ENCODE measurements around the gene CYS1. TPM values are rescaled to one million over a fixed set of nuclear protein-coding genes. Genes with fewer than 3 reads are reported as not detected.

The CYS1 gene
- polyA plus RNA-seq, 3 donors = not detected

DNA sequence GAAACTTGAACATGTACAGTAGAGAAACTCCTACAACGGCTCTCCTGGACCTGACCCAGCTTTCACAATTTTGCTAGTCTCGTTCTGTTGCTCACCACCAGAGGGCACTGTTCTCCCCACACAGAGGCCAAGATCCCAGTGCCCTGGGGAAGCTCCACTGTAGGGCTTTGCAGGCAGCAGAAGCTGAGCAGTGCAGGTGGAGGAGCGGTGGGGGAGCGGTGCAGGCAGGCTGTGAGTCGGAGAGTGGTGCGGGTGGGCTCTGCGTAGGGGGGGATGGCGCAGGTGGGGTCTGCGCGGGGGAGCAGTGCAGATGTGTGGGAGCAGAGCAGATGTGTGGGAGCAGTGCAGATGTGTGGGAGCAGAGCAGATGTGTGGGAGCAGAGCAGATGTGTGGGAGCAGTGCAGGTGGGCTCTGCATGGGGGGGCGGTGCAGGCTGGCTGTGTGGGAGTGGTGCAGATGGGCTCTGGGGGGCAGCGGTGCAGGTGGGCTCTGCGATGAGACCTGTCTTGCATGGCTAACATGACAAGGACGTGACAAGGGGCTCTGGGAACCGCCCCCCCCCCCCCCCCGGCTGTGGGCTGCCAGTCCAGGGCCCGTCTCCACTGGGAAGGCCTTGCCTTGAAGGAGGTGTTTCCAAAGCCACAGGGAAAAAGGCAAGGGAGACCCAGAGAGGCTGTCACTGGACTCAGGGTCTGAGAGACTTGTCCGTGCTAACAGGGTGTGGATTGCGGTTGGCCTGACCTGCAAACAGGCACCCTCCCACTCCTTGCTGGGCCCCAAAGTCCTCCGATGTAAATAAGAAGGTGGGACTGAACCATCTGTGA lies 7.3 kb downstream of the CYS1 start:
- 46% methylated on average over 17 of the region's 20 CpGs for WGBS (ENCODE audit: insufficient coverage)
- Histone ChIP-seq H3K9ac (ENCODE audit: insufficient read depth, low read length, poor library complexity, severe bottlenecking) (no peak overlapping the region), H3K27ac (ENCODE audit: low read depth in 1 of 2, low read length in 2 of 2) (no peak overlapping the region), H3K27me3 (ENCODE audit: control insufficient read depth in 2 of 2, insufficient read depth in 2 of 2, low read length in 2 of 2) (peaks cover 28 to 52% of the 10 kb centered on the region in 2 donors), H3K36me3 (replicated peaks in 1 of 2; ENCODE audit: control insufficient read depth in 1 of 2, insufficient read depth in 2 of 2, low read length in 2 of 2) (no peaks in the 10 kb centered on the region), H3K9me3 (replicated peaks in 1 of 2; ENCODE audit: control insufficient read depth in 1 of 2, insufficient read depth in 1 of 2, low read length in 2 of 2) (no peaks in the 10 kb centered on the region), H3K4me2 (replicated peaks; ENCODE audit: extremely low read depth, low read length, poor library complexity, severe bottlenecking) (no peak overlapping the region), H4K20me1 (ENCODE audit: insufficient read depth, low read length) (no peaks in the 10 kb centered on the region), H3K4me1 (ENCODE audit: control insufficient read depth in 1 of 2, insufficient read depth in 2 of 2, low read length in 2 of 2) (no peaks in the 10 kb centered on the region), H3K4me3 (replicated peaks in 1 of 3; ENCODE audit: low read depth in 2 of 3, low read length in 3 of 3) (no peak overlapping the region), H3K79me2 (ENCODE audit: insufficient read depth, low read length) (no peaks in the 10 kb centered on the region), H2AFZ (ENCODE audit: insufficient read depth, low read depth, low read length, poor library complexity, severe bottlenecking) (no peak overlapping the region)
- peak; percentile 74 to 79 (median 79) for DNase-seq
- TF ChIP-seq, protein P1, sequence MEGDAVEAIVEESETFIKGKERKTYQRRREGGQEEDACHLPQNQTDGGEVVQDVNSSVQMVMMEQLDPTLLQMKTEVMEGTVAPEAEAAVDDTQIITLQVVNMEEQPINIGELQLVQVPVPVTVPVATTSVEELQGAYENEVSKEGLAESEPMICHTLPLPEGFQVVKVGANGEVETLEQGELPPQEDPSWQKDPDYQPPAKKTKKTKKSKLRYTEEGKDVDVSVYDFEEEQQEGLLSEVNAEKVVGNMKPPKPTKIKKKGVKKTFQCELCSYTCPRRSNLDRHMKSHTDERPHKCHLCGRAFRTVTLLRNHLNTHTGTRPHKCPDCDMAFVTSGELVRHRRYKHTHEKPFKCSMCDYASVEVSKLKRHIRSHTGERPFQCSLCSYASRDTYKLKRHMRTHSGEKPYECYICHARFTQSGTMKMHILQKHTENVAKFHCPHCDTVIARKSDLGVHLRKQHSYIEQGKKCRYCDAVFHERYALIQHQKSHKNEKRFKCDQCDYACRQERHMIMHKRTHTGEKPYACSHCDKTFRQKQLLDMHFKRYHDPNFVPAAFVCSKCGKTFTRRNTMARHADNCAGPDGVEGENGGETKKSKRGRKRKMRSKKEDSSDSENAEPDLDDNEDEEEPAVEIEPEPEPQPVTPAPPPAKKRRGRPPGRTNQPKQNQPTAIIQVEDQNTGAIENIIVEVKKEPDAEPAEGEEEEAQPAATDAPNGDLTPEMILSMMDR (IDR thresholded peaks at IDR 0.05) = peak; percentile 79
- intact Hi-C loops (cut with micrococcal nuclease) = loop anchor here (1.0 to 5.0 kb wide), 3 partner anchors 362 to 599 kb away; no protein-coding TSS in a partner anchor
- peaks cover 49 to 62% (median 59%) of the 10 kb centered on the region in 3 donors for H3K27me3 Mint-ChIP-seq (ENCODE audit: low read depth in 3 of 3)
- H3K9me3 Mint-ChIP-seq = peaks cover 0 to 4% (median 2%) of the 10 kb centered on the region in 7 donors
- H3K4me3 Mint-ChIP-seq = peak overlapping the region in 1 of 2 donors; percentile 24
- H3K4me1 Mint-ChIP-seq = peaks cover 3% of the 10 kb centered on the region
- H3K36me3 Mint-ChIP-seq = no peaks in the 10 kb centered on the region
- no peak overlapping the region for H3K27ac Mint-ChIP-seq

DNA sequence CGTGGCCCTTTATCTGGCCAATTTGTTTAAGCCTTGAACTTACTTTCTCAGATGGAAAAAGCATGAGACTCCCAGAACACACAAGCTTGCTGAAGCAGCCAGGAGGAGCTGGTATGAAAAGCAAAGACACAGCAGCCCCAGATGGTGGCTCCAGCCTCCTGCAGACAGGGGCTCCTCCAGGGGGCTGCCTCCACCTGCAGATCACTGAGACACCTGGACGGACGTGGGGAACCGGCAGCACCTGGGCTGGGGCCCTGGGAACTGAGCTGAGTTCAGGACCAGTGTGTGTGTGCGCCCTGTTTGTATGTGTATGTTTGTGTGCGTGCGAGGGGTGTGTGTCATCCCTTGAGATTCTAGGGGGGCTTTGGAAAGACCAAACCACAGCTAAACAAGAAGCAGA lies 8.6 kb downstream of the CYS1 start:
- no peak overlapping the region for H3K9ac ChIP-seq (ENCODE audit: insufficient read depth, low read length, poor library complexity, severe bottlenecking)
- H4K20me1 ChIP-seq (ENCODE audit: insufficient read depth, low read length) = no peaks in the 10 kb centered on the region
- H3K36me3 ChIP-seq (replicated peaks in 1 of 2; ENCODE audit: control insufficient read depth in 1 of 2, insufficient read depth in 2 of 2, low read length in 2 of 2) = no peaks in the 10 kb centered on the region
- Mint-ChIP-seq H3K9me3 (peaks cover 0 to 4% (median 2%) of the 10 kb centered on the region in 7 donors), H3K27me3 (ENCODE audit: low read depth in 3 of 3) (peaks cover 37 to 50% (median 46%) of the 10 kb centered on the region in 3 donors), H3K27ac (no peak overlapping the region), H3K4me3 (no peak overlapping the region), H3K4me1 (peaks cover 3% of the 10 kb centered on the region), H3K36me3 (no peaks in the 10 kb centered on the region)
- 95% methylated on average over 4 of the region's 7 CpGs for WGBS (ENCODE audit: insufficient coverage)
- intact Hi-C loops (cut with micrococcal nuclease) = loop anchor here in 1 of 2 donors (5.0 kb wide), 1 partner anchor 601 kb away; no protein-coding TSS in a partner anchor
- H3K4me3 ChIP-seq (replicated peaks in 1 of 3; ENCODE audit: low read depth in 2 of 3, low read length in 3 of 3) = no peak overlapping the region
- H3K4me1 ChIP-seq (ENCODE audit: control insufficient read depth in 1 of 2, insufficient read depth in 2 of 2, low read length in 2 of 2) = no peaks in the 10 kb centered on the region
- H2AFZ ChIP-seq (ENCODE audit: insufficient read depth, low read depth, low read length, poor library complexity, severe bottlenecking) = no peak overlapping the region
- no peak overlapping the region for H3K27ac ChIP-seq (ENCODE audit: low read depth in 1 of 2, low read length in 2 of 2)
- peaks cover 15 to 39% of the 10 kb centered on the region in 2 donors for H3K27me3 ChIP-seq (ENCODE audit: control insufficient read depth in 2 of 2, insufficient read depth in 2 of 2, low read length in 2 of 2)
- TF ChIP-seq, protein P1 (IDR thresholded peaks at IDR 0.05) = no peak
- no peaks in the 10 kb centered on the region for H3K9me3 ChIP-seq (replicated peaks in 1 of 2; ENCODE audit: control insufficient read depth in 1 of 2, insufficient read depth in 1 of 2, low read length in 2 of 2)
- no peak for DNase-seq
- H3K79me2 ChIP-seq (ENCODE audit: insufficient read depth, low read length) = no peaks in the 10 kb centered on the region
- no peak overlapping the region for H3K4me2 ChIP-seq (replicated peaks; ENCODE audit: extremely low read depth, low read length, poor library complexity, severe bottlenecking)

All from CD14-positive monocyte (primary cell).